BLaER1 (cell line): ENCODE data around the gene TUBB8B.
"Not testable (repeated sequence)": the region's sequence is repeated elsewhere in the genome, so short reads cannot be mapped to it uniquely, and the experiment has no call there.

Experiments
- H3K27ac ChIP-seq: shearing (Covaris generic); formaldehyde crosslinking; 2 replicates; pipeline ENCODE4 v1.8.1; 2022
- H3K27me3 ChIP-seq: shearing (Covaris generic); formaldehyde crosslinking; 2 replicates; pipeline ENCODE4 v1.8.1; 2022
- H3K36me3 ChIP-seq: shearing (Covaris generic); formaldehyde crosslinking; 2 replicates; pipeline ENCODE4 v1.8.1; 2022
- H3K4me1 ChIP-seq: shearing (Covaris generic); formaldehyde crosslinking; 2 replicates; pipeline ENCODE4 v1.8.1; 2022
- H3K4me2 ChIP-seq: shearing (Covaris generic); formaldehyde crosslinking; 2 replicates; pipeline ENCODE4 v1.8.1; 2022
- H3K4me3 ChIP-seq: shearing (Covaris generic); formaldehyde crosslinking; 2 replicates; pipeline ENCODE4 v1.8.1; 2022
- H3K9ac ChIP-seq: shearing (Covaris generic); formaldehyde crosslinking; 2 replicates; pipeline ENCODE4 v1.8.1; 2022
- H3K9me3 ChIP-seq: shearing (Covaris generic); formaldehyde crosslinking; 2 replicates; pipeline ENCODE4 v1.8.1; 2022
- H4K20me1 ChIP-seq: shearing (Covaris generic); formaldehyde crosslinking; 2 replicates; pipeline ENCODE4 v1.8.1; 2022

The TUBB8B gene

DNA sequence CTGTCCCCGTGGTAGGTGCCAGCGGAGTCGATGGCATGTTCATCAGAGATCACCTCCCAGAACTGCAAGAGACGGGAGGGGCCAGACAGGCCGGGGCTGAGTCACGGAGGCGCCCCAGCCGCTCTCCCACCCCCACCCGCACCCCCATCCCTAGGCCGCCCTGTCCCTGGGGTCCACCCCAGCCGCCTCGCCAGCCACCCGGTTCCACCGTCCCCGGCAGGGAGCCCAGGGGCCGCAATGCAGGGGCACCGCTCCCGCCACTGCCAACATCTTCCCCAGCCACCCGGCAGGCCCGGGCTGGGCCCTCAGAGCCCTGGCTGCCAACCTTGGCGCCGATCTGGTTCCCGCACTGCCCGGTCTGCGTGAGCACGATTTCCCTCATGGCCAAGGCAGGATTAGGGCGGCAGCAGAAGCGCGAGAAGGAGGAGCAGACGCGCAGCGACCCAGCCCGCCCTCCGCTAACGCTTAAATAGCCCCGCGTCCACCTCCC is at the start of gene TUBB8B:
TSS of gene TUBB8B (minus strand) at position 440 of the 490 bp plus-strand sequence. CDS start at position 382, 58 bp downstream.
- H3K4me3 ChIP-seq, H4K20me1 ChIP-seq, H3K27me3 ChIP-seq, H3K36me3 ChIP-seq, H3K4me2 ChIP-seq, H3K27ac ChIP-seq, H3K9ac ChIP-seq, H3K4me1 ChIP-seq, H3K9me3 ChIP-seq: not testable (repeated sequence)

DNA sequence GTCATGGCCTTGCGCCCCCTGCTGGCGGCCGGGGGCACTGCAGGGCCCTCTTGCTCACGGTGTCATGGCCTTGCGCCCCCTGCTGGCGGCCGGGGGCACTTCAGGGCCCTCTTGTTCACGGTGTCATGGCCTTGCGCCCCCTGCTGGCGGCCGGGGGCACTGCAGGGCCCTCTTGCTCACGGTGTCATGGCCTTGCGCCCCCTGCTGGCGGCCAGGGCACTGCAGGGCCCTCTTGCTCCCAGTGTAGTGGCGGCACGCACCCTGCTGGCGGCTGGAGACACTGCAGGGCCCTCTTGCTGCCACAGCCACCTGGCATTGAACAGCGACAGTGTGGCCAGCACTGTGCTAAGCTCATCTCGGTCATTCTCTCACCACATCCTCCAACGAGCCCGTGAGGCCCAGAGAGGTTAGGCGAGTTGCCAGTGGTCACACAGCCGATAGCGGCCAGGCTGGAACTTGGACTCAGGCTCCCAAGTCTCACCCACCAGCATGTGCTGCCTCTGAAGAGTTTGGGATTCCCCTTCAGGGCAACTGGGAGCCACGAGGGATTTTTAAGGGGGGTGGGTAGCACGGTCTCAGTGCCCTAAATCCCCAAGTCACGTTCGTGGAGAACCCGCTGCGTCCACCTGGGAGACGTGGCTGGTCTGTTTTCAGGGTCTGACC is 48.0 kb upstream of the TUBB8B start:
- not testable (repeated sequence) for H3K4me3 ChIP-seq, H3K36me3 ChIP-seq, H3K4me1 ChIP-seq, H3K4me2 ChIP-seq, H3K27ac ChIP-seq, H3K9ac ChIP-seq, H3K27me3 ChIP-seq, H3K9me3 ChIP-seq, H4K20me1 ChIP-seq

DNA sequence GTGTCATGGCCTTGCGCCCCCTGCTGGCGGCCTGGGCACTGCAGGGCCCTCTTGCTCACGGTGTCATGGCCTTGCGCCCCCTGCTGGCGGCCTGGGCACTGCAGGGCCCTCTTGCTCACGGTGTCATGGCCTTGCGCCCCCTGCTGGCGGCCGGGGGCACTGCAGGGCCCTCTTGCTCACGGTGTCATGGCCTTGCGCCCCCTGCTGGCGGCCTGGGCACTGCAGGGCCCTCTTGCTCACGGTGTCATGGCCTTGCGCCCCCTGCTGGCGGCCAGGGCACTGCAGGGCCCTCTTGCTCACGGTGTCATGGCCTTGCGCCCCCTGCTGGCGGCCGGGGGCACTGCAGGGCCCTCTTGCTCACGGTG is 47.3 kb upstream of the TUBB8B start:
- H3K27ac ChIP-seq, H3K4me1 ChIP-seq, H3K9me3 ChIP-seq, H3K36me3 ChIP-seq, H3K4me3 ChIP-seq, H3K27me3 ChIP-seq, H3K9ac ChIP-seq, H3K4me2 ChIP-seq, H4K20me1 ChIP-seq: not testable (repeated sequence)

DNA sequence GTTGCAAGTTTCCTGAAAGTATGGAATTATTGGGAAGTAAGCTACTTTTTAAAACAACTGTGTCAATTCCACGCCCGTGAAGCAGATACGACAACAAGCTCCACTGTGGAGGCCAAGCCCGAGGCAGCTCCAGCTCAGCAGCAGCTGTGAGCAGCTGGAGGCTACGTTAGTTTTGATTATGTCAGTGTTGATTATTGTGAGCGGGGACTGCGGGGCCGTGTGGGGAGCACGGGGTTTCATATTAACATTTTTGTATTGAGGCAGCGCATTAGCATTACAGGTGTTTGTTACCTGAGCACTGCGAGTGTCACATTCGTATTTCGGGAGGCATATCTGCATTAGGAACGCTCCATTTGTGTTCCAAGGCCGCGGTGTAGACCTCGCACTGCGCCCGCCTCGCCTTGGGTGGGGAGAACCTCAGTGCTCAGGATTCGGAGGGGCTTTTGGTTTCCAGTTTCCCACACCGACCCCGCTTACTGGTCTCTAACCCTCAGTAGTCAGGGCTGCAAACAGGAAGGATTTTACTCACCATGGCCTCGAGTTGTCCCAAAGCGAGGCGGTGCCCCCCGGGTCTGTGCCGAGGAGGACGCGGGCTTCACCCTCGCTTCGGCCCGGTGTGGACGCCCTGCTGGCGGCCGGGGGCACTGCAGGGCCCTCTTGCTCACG is 46.8 kb upstream of the TUBB8B start:
- not testable (repeated sequence) for H4K20me1 ChIP-seq, H3K4me2 ChIP-seq, H3K9ac ChIP-seq, H3K4me1 ChIP-seq, H3K27me3 ChIP-seq, H3K27ac ChIP-seq, H3K9me3 ChIP-seq, H3K36me3 ChIP-seq, H3K4me3 ChIP-seq

GRCh38 chr18:95580-95979 is 46.2 kb upstream of the TUBB8B start:
- not testable (repeated sequence) for H4K20me1 ChIP-seq, H3K27ac ChIP-seq, H3K36me3 ChIP-seq, H3K9ac ChIP-seq, H3K9me3 ChIP-seq, H3K27me3 ChIP-seq, H3K4me1 ChIP-seq, H3K4me2 ChIP-seq, H3K4me3 ChIP-seq

DNA sequence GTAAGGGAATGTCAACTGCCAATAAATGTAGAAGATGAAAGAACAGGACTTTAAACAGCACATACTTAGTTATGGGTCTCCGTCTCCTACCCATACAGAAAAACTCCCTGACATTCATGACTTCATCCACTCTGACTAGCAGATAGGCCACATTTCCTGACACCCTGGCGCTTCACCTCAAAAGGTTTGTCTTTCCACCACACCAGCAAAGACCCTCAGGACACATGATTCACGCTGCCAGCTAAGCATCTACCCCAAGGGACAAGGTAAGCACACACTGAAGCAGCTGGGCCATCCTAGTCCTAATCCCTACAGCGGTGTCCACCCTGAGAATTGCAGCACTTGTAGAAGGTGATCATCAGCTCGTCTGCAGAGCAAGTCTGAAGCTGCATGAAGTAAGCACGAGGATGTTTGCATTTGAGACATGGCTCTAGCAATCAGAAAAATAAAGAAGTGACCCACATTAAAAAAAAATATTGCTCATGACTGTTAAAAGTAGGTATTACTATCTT is 44.5 kb upstream of the TUBB8B start:
- not testable (repeated sequence) for H3K9me3 ChIP-seq, H3K4me3 ChIP-seq, H3K27me3 ChIP-seq, H3K9ac ChIP-seq, H3K36me3 ChIP-seq, H3K4me1 ChIP-seq, H3K4me2 ChIP-seq, H4K20me1 ChIP-seq, H3K27ac ChIP-seq

DNA sequence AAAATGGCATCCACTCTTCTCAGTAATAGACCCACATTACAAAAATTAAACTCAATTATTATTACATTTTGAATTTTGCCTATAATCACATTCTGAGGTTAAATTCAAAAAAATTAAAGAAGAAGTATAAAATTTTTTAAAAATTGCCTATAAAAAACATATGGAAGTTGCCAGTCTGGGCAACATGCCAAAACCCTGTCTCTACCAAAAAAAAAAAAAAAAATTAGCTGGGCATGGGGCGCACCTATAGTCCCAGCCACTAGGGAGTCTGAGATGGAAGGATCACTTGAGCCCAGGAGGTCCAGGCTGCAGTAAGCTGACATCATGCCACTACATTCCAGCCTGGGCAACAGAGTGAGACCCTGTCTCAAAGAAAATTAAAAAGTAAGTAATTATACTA is 42.1 kb upstream of the TUBB8B start:
- peaks cover 14% of the 10 kb centered on the region for H3K4me1 ChIP-seq
- H4K20me1 ChIP-seq, H3K4me2 ChIP-seq, H3K9ac ChIP-seq, H3K27me3 ChIP-seq, H3K36me3 ChIP-seq, H3K4me3 ChIP-seq, H3K9me3 ChIP-seq, H3K27ac ChIP-seq: not testable (repeated sequence)

DNA sequence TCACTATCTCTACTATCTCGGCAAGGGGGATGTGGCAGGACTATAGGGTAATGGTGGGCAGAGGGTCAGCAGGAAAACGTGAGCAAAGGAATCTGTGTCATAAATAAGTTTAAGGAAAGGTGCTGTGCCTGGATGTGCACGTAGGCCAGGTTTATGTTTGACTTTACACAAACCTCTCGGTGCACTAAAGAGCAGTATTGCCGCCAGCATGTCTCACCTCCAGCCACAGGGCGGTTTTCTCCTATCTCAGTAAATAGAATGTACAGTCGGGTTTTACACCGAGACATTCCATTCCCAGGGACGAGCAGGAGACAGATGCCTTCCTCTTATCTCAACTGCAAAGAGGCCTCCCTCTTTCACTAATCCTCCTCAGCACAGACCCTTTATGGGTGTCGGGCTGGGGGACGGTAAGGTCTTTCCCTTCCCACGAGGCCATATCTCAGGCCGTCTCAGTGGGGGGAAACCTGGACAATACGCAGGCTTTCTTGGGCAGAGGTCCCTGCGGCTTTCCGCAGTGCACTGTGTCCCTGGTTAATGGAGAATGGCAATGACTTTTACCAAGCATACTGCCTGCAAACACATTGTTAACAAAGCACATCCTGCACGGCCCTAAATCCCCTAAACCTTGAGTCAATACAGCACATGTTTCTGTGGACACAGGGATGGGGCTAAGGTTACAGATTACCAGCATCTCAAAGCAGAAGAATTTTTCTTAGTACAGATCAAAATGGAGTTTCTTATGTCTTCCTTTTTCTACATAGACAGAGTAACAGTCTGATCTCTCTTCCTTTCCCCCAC is 41.2 kb upstream of the TUBB8B start:
- H3K27me3 ChIP-seq, H3K4me3 ChIP-seq, H4K20me1 ChIP-seq, H3K27ac ChIP-seq, H3K4me2 ChIP-seq, H3K36me3 ChIP-seq, H3K9ac ChIP-seq, H3K9me3 ChIP-seq: not testable (repeated sequence)
- H3K4me1 ChIP-seq: peaks cover 14% of the 10 kb centered on the region

- Histone ChIP-seq H3K4me1 (peaks cover 14% of the 10 kb centered on the region), H3K27ac (peak overlapping the region; percentile 46), H3K4me2 (peak overlapping the region; percentile 73)
- not testable (repeated sequence) for H3K9me3 ChIP-seq, H3K9ac ChIP-seq, H3K27me3 ChIP-seq, H3K4me3 ChIP-seq, H3K36me3 ChIP-seq, H4K20me1 ChIP-seq
These were observed 39.7 kb upstream of the TUBB8B start for GRCh38 chr18:89124-89523.

DNA sequence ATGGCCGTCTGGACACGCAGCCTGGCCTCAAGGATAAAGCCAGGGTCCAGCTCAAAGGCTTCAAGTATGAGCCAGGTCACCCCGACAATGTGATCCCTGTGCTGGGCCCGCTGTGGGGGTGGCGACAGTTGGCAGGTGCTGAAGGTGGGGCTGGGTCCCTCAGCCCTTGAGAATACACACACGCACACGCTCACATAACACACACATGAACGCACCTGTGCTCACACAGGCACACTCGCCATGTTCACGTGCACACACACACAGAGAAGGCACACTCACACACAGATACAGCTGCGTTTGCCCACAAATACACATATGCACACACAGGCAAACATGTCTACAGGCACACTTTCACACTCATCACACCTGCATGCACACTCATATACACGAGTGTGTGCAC is 35.4 kb upstream of the TUBB8B start:
- H3K36me3 ChIP-seq: not testable (repeated sequence)

GRCh38 chr18:82626-83209 is 33.3 kb upstream of the TUBB8B start:
- H3K9ac ChIP-seq, H3K36me3 ChIP-seq, H3K4me2 ChIP-seq, H3K27me3 ChIP-seq, H3K4me1 ChIP-seq, H3K27ac ChIP-seq, H3K9me3 ChIP-seq, H4K20me1 ChIP-seq, H3K4me3 ChIP-seq: not testable (repeated sequence)

More for the DNA sequence above, 35.4 kb upstream of the TUBB8B start:
- H3K4me1 ChIP-seq: peaks cover 21% of the 10 kb centered on the region
- H3K9me3 ChIP-seq, H4K20me1 ChIP-seq, H3K4me2 ChIP-seq, H3K9ac ChIP-seq, H3K4me3 ChIP-seq, H3K27ac ChIP-seq, H3K27me3 ChIP-seq: not testable (repeated sequence)

- not testable (repeated sequence) for H3K9me3 ChIP-seq, H3K9ac ChIP-seq, H3K36me3 ChIP-seq, H3K4me1 ChIP-seq, H4K20me1 ChIP-seq, H3K4me3 ChIP-seq, H3K27me3 ChIP-seq, H3K27ac ChIP-seq
- H3K4me2 ChIP-seq: 0 out of 2 replicates have a peak overlapping the region, but pooled peaks have one; percentile 14
These were observed 31.5 kb upstream of the TUBB8B start for GRCh38 chr18:80881-81280.

- H3K4me2 ChIP-seq, H3K9ac ChIP-seq, H3K4me1 ChIP-seq, H3K36me3 ChIP-seq, H4K20me1 ChIP-seq, H3K27me3 ChIP-seq, H3K27ac ChIP-seq, H3K4me3 ChIP-seq, H3K9me3 ChIP-seq: not testable (repeated sequence)
These were observed 30.8 kb upstream of the TUBB8B start for GRCh38 chr18:80202-80601.

- H3K4me3 ChIP-seq, H3K27me3 ChIP-seq, H3K36me3 ChIP-seq, H3K27ac ChIP-seq, H3K9ac ChIP-seq, H4K20me1 ChIP-seq, H3K9me3 ChIP-seq, H3K4me2 ChIP-seq, H3K4me1 ChIP-seq: not testable (repeated sequence)
These were observed 26.2 kb upstream of the TUBB8B start for GRCh38 chr18:75525-76160.
